ENCODE measurements around the gene HPS1.

- TF ChIP-seq CTCF (IDR thresholded peaks at IDR 0.05): no peak
- no peak for TF ChIP-seq POLR2A (IDR thresholded peaks at IDR 0.05)
Observed at GRCh38 chr10:98469001-98469931, 22.5 kb upstream of the HPS1 start.
